HAP-1 (cell line): Measurements from ENCODE around the gene VWA7.

Experiments
- DNase-seq, 2 experiments: peaks; one replicate each; pipeline ENCODE4 v3.0.0-alpha.2; 2016 to 2020; ENCODE audit warnings: low spot score in 2 of 2
- H3K27me3 ChIP-seq: fragments of 250-450 bp; sonication (Bioruptor Pico); 2 replicates; pipeline ENCODE4 v1.5.1; 2020; ENCODE audit warnings: low read depth, mild to moderate bottlenecking, moderate library complexity
- H3K36me3 ChIP-seq: fragments of 250-450 bp; sonication (Bioruptor Pico); replicated peaks from 2 replicates; pipeline ENCODE4 v1.5.1; 2020; ENCODE audit warnings: mild to moderate bottlenecking
- H3K4me1 ChIP-seq: fragments of 250-450 bp; sonication (Bioruptor Pico); 2 replicates; pipeline ENCODE4 v1.5.1; 2020; ENCODE audit warnings: mild to moderate bottlenecking
- H3K4me3 ChIP-seq: fragments of 250-450 bp; sonication (Bioruptor Pico); 2 replicates; pipeline ENCODE4 v1.5.1; 2020; ENCODE audit warnings: mild to moderate bottlenecking, moderate library complexity
- H3K9me3 ChIP-seq: fragments of 250-450 bp; sonication (Bioruptor Pico); 2 replicates; pipeline ENCODE4 v1.5.1; 2020; ENCODE audit warnings: mild to moderate bottlenecking, moderate library complexity
- in situ Hi-C: fragments of 300-500 bp; cut with MboI; formaldehyde crosslinking; loops from 3 replicates; pipeline ENCODE4 v1.14.3; 2020; ENCODE audit warnings: low sequenced_read_pairs, inconsistent platforms, mixed read lengths

Gene VWA7

DNA sequence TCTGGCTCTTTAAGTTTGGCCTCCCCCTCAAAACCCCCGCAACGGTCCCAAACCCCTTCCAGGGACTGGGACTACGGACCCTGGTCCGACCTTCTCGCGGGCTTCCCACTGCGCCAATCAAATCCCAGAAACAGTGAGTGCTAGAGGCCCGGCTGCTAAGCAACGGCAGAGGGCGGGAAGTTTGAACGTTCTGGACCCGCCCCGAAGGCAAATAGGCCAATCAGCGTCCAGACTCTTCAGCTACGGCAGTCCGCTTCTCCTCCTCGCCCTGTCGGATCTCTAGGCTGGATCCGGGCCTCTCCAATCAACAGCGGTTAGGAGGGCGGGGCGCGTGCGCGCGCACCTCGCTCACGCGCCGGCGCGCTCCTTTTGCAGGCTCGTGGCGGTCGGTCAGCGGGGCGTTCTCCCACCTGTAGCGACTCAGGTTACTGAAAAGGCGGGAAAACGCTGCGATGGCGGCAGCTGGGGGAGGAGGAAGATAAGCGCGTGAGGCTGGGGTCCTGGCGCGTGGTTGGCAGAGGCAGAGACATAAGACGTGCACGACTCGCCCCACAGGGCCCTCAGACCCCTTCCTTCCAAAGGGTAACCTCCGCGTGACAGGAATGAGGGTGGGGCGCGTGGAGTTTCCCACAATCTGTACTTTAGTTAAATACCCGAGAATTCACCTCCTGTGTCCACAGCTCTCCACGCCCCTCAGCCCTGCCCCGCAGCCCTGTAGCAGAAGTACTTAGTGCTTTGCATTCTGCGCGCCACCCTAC, 37.3 kb downstream of the VWA7 start, which contains the start of gene MSH5:
Gene MSH5, plus strand, starts transcription at position 367 of the 758 bp plus-strand sequence. CDS start 462 bp downstream, outside the sequence.
- DNase-seq = peak; percentile 99 to 100
- in situ Hi-C loops = loop anchor here (5.0 kb wide), 1 partner anchor 92 kb away; no protein-coding TSS in a partner anchor
- no peaks in the 10 kb centered on the region for H3K27me3 ChIP-seq
- H3K9me3 ChIP-seq = no peaks in the 10 kb centered on the region
- H3K36me3 ChIP-seq = peaks cover 39% of the 10 kb centered on the region
- H3K4me1 ChIP-seq = peaks cover 34% of the 10 kb centered on the region
- peak within 1 kb of the TSS; percentile 62 for H3K4me3 ChIP-seq

DNA sequence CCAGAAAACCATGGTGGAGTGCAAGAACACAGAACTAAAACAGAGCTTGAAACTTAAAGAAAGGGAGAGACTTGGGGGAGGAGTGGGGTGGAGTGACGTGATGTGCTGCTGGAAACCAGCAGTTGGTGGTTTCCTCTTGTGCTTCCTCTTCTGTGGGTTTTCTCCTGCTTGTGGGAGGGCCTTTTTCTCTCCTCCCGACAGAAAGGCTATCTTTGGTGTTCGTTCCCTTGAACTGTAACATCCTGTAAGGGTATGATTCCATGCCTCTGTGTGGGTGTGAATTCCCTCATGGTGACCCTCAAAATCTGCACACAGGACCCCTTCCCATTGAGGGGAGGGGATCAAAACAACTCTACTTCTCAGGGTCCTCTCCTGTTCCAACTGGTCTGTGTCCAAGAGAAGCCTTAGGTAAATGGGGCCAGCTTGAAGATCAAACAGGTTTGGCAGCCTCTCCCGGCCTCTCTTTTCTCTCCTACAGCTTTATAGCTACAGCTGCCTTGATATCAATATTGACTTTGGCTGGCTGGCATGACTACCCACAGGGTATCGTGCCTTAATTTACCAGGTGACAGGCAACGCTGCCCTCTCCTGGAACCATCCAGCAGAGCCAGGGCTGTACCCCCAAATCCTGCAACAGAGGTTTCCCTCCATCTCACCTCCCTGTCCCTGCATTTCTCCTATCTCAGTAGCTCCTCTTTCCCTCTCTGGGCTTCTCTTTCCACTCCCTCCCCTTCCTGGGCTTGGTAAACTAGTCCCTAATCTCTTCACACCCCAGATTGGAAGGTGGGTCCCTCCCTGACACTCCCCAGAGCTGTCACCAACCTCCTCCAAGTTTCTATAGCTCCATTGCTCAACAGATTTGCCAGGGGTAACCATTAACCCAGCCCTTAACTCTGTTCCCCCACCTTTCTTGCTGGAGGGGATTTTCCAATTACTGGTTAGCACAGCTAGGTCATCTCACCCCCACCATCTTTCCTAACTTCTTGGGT, 38.8 kb downstream of the VWA7 start:
- no peak overlapping the region for H3K4me3 ChIP-seq
- DNase-seq = peak; percentile 55 to 56
- no peaks in the 10 kb centered on the region for H3K9me3 ChIP-seq
- H3K27me3 ChIP-seq = no peaks in the 10 kb centered on the region
- peaks cover 40% of the 10 kb centered on the region for H3K36me3 ChIP-seq
- in situ Hi-C loops = loop anchor here (5.0 kb wide), 1 partner anchor 94 kb away; no protein-coding TSS in a partner anchor
- H3K4me1 ChIP-seq = peaks cover 42% of the 10 kb centered on the region

DNA sequence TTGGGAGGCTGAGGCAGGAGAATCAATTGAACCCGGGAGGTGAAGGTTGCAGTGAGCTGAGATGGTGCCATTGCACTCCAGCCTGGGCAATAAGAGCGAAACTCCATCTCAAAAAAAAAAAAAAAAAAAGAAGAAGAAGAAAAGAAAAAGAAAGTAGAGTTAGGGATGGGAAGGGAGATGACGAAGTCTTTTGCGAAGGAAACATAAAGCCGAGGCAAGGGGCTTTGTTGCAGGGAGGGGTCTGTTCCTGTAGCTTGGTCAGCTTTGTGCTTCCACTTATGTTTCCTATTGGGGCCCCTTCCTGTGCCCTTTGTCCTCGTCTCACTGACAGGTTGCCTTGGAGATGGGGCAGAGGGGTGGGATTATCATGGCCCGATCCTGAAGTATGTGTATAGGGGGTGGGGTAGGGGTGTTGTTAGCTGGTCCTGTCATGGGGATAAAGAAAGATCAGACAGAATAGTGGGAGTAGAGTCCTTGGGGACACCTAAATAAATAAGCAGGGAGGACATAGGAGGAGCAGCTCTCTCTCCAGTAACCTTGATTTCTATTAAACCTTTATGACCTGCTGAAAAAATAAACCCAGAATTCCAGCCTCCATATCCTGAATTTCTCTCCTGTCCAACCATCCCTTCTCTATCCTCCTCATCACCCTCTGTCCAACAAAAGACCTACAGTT, 39.7 kb downstream of the VWA7 start:
- Histone ChIP-seq H3K4me3 (no peak overlapping the region), H3K4me1 (peaks cover 42% of the 10 kb centered on the region), H3K27me3 (no peaks in the 10 kb centered on the region), H3K36me3 (peaks cover 40% of the 10 kb centered on the region), H3K9me3 (no peaks in the 10 kb centered on the region)
- in situ Hi-C loops = loop anchor here (5.0 kb wide), 1 partner anchor 95 kb away; no protein-coding TSS in a partner anchor
- peak; percentile 79 to 87 for DNase-seq

DNA sequence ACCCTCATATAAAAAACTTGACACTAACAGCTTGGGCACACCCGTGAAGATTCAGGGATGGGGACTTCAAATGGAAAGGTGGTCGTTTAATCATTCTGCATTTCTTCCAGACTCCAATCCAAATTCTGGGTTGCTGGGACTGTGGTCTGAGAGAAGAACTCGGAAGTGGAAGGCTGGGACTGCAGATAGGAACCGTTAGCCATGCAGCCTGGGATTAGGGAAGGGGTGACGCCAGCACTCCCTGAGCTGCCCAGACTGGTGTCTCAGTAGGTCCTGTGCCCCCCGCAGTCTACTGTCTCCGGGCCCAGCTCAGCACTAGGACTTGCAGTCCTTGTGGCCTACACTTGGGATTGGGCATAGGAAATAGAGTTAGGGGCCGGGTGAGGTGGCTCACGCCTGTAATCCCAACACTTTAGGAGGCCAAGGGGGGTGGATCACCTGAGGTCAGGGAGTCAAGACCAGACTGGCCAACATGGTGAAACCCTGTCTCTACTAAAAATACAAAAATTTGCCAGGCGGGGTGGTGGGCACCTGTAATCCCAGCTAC, 40.3 kb downstream of the VWA7 start:
- no peaks in the 10 kb centered on the region for H3K27me3 ChIP-seq
- H3K9me3 ChIP-seq = no peaks in the 10 kb centered on the region
- peak overlapping the region; percentile 62 for H3K4me3 ChIP-seq
- DNase-seq = no peak
- H3K36me3 ChIP-seq = peaks cover 40% of the 10 kb centered on the region
- peaks cover 42% of the 10 kb centered on the region for H3K4me1 ChIP-seq
- in situ Hi-C loops = loop anchor here (5.0 kb wide), 1 partner anchor 95 kb away; no protein-coding TSS in a partner anchor

DNA sequence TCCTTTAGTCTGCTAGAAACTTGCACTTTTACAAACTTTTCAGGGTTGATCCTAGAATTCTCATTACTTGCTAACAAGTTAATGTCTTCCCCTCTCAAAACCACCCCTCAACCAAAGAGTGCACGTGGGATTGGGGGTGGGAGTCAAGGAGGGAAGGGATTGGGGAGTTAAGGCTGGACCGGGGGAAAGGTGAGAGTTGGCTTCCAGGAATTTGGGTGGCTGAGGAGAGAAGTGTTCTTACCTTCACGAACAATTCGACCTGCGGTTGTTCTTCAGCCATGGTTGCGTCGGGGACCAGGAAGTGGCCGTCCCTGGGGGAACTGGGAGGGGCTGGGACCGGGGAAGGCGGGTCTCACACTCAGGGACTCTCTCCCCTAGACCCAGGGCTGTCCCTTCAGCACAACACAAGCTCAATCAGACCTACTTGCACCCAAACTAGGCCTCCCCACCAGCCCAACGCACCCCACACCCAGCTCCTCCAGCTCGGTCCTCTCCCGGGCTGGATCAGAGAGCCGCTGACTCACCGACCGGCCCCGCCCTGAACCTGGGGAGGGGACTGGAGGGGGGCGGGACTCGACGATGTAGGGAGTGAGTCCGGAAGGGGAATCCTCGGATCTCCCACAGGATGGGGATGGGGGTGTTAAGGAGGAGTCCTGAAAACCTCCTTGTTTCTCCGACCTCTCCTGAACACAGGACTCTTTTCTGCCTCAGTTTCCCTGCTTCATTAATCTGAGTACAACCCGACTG, 40.9 kb downstream of the VWA7 start, which contains the start of gene CLIC1:
Gene CLIC1, minus strand, starts transcription at position 510 of the 747 bp plus-strand sequence. Its CDS starts 230 bp downstream, at position 280.
- peaks cover 42% of the 10 kb centered on the region for H3K4me1 ChIP-seq

DNA sequence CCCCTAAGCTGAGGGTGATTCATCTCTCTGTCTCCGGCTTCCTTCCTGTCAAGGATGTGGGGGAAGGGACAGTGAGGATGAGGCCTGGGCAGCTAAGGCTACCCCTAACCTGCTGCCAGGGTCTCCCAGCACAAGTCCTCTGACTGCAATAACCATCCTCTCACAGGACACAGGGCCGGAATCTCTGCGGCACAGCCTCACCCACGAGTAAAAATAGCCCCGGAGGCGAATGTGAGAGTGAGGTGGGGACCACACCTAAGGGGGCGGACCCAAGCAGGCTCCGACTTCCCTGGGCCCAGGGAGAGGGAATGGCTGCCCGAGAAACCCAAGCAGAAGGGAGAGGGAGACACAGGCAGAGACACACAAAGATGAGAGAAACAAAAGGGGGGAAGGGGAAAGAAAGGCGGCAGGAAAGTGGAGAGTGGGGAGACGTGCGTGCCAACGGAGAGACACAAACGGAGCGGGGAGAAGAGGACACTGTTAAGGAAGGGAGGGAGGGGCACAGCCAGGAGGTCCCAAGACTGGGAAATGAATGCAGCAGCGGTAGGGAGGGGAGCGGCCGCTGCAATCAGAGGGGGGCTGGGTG, 42.2 kb downstream of the VWA7 start:
- H3K27me3 ChIP-seq = no peaks in the 10 kb centered on the region
- peak overlapping the region; percentile 62 for H3K4me3 ChIP-seq
- DNase-seq = peak in 1 of 2 experiments; percentile 60
- no peaks in the 10 kb centered on the region for H3K9me3 ChIP-seq
- H3K36me3 ChIP-seq = peaks cover 44% of the 10 kb centered on the region
- in situ Hi-C loops = loop anchor here (5.0 kb wide), 1 partner anchor 97 kb away; no protein-coding TSS in a partner anchor
- H3K4me1 ChIP-seq = peaks cover 42% of the 10 kb centered on the region

More for the DNA sequence above, 40.9 kb downstream of the VWA7 start, which contains the start of gene CLIC1:
- Histone ChIP-seq H3K9me3 (no peaks in the 10 kb centered on the region), H3K36me3 (peaks cover 40% of the 10 kb centered on the region), H3K4me3 (peak within 1 kb of the TSS; percentile 62), H3K27me3 (no peaks in the 10 kb centered on the region)
- in situ Hi-C loops = loop anchor here (5.0 kb wide), 1 partner anchor 96 kb away; no protein-coding TSS in a partner anchor
- DNase-seq = peak; percentile 82 to 90

DNA sequence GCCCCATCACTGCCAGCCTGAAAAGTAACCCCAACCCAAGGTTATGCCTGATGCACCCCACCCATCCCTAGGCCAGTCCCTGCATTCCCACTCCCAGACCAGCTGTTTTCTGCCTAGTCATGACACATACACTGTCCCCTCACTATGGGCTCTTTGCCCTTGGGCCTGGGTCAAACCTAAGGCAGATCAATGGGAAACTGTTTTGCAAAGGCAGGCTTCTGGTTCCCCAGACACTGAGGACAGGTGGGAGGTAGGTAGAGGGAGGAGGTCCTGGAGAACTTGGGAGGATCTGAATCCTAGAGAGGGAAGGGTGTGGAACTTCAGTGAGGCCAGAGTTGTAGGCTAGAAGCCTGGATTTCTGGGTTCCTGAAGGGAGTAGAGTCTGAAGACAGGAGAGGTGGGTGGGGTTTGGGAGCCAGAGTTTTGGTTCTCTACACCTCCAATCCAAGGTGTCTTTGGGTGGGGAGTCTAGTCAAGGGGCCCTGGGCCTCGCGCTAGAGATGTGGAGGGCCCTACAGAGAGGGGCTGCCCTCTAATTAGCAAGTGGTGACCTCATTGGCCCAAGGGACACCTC, 42.8 kb downstream of the VWA7 start:
- H3K4me1 ChIP-seq = peaks cover 40% of the 10 kb centered on the region
- no peak for DNase-seq
- no peaks in the 10 kb centered on the region for H3K27me3 ChIP-seq
- peaks cover 44% of the 10 kb centered on the region for H3K36me3 ChIP-seq
- H3K4me3 ChIP-seq = peak overlapping the region; percentile 62
- H3K9me3 ChIP-seq = no peaks in the 10 kb centered on the region
- in situ Hi-C loops = no loop called here

DNA sequence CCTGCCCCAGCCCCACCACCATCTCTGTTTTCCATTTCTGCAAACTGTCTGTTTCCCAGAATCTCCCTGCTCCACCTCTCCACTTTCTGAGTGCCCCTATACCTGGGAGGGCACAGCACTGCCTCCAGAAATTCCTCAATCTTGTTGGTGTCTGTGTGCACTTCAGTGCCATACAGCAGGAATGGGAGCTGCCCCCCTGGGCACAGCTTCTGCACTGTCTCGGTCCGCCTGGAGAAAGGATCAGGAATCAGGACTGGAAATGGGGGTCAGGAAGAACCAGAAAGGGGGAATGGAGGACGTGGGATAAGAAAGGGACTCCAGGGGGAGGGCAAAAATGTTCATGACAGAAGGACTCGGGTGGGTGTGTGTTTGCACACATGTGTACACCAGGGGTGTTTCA, 43.4 kb downstream of the VWA7 start:
- H3K9me3 ChIP-seq = no peaks in the 10 kb centered on the region
- no peak overlapping the region for H3K4me3 ChIP-seq
- DNase-seq = no peak
- no peaks in the 10 kb centered on the region for H3K27me3 ChIP-seq
- in situ Hi-C loops = no loop called here
- peaks cover 34% of the 10 kb centered on the region for H3K4me1 ChIP-seq
- peaks cover 44% of the 10 kb centered on the region for H3K36me3 ChIP-seq

DNA sequence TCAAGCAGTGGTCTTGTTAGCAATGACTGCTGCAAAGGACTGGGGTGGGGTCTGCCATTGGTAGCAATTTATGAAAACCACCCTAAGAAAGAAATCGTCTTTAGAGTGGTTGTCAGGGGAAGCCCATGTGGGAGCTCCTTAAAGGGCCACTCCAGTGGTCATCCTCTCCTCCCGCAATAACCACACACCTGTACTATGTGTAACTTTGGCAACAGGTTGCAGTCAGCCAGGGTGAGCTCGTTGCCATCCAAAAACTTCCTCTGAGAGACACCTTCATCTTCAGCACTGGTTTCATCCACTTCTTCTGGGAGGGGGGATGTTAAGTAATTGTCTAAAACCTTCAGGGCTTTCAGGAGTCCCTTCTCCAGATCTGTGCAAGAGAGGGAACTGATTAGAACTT, 45.1 kb downstream of the VWA7 start:
- Histone ChIP-seq H3K4me3 (no peak overlapping the region), H3K9me3 (no peaks in the 10 kb centered on the region), H3K4me1 (peaks cover 18% of the 10 kb centered on the region), H3K36me3 (peaks cover 44% of the 10 kb centered on the region), H3K27me3 (no peaks in the 10 kb centered on the region)
- in situ Hi-C loops = no loop called here
- DNase-seq = no peak

DNA sequence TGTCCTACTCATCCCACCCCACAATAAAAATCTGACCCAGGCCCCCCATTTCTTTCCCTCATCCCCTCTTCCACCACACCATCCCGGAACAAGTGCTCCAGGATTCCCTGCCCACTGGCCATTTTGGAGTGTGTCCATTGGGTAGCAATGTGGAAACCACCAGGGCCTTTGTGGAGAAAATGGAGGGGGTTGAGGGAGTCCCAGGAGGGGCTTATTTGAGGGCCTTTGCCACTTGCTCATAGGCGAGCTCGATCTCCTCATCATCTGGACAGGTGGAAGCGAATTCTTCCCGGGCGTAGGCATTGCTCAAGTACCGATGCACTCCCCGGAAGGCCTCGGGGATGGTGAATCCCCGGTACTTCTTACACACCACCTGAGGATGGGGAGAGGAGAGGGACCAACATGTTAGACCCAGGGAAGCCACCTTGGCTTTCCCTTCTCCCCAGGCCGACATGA, 46.5 kb downstream of the VWA7 start:
- DNase-seq = no peak
- Histone ChIP-seq H3K9me3 (no peaks in the 10 kb centered on the region), H3K4me3 (no peak overlapping the region; the same call in 1 of the 2 replicates), H3K36me3 (peaks cover 44% of the 10 kb centered on the region), H3K27me3 (no peaks in the 10 kb centered on the region), H3K4me1 (peaks cover 12% of the 10 kb centered on the region; the same call in 1 of the 2 replicates)
- in situ Hi-C loops = no loop called here

DNA sequence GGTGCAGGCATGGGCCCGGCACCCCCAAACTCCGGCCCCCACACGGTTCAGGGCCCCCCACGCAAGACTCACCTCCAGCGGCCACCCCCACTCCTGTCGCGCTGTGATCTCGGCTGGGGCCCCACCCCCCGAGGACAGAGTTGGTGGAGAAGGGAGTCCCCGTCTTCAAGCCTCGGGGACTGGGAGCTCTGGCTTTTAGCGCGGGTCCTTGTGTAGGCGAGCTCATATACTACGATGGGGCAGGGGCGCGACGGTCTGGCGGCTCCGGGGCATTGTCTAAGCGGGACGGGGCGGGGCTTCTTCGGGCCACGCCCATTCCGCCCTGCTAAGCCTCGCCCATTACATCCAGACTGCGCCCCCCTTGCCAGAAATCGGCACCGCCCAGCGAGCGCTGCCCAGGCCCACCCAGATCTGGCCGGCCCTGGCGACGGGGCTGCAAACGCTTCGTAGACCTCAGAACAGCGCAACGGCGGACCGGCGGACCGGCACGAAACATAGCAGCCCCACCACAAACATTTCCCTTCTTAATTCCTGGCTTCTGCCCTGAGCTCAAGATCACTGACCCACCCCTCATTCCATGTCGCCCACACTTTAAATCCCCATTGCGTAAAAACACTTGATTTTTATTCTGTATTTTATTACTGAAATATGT, 47.0 kb downstream of the VWA7 start:
- peaks cover 44% of the 10 kb centered on the region for H3K36me3 ChIP-seq
- peaks cover 12% of the 10 kb centered on the region; the same call in 1 of the 2 replicates for H3K4me1 ChIP-seq
- H3K27me3 ChIP-seq = no peaks in the 10 kb centered on the region
- in situ Hi-C loops = no loop called here
- peak overlapping the region; percentile 82 for H3K4me3 ChIP-seq
- peak; percentile 74 to 92 for DNase-seq
- H3K9me3 ChIP-seq = no peaks in the 10 kb centered on the region
